Esophagus squamous epithelium (tissue), 4 donors: Measurements from ENCODE around the gene ST8SIA1.

Experiments
- POLR2A ChIP-seq, 4 donors: fragments of 450-650 bp; IDR thresholded peaks; one replicate each; pipeline ENCODE4 v1.6.1; 2017; ENCODE audit warnings: antibody characterized with exemption in 4 of 4, mild to moderate bottlenecking in 4 of 4, moderate library complexity in 3 of 4
- TF ChIP-seq, protein P1 (sequence below), 6 experiments: fragments of 450-650 bp in 4 of 6; fragments of 200-600 bp in 2 of 6; sonication (generic) in 2 of 6; IDR thresholded peaks; one replicate each; pipeline ENCODE4 v1.5.1; 2016 to 2019; ENCODE audit warnings: antibody characterized with exemption in 6 of 6, mild to moderate bottlenecking in 4 of 6, moderate library complexity in 4 of 6

GRCh38 chr12:22254478-22254877 lies 80.0 kb downstream of the ST8SIA1 start:
- TF ChIP-seq, protein P1, sequence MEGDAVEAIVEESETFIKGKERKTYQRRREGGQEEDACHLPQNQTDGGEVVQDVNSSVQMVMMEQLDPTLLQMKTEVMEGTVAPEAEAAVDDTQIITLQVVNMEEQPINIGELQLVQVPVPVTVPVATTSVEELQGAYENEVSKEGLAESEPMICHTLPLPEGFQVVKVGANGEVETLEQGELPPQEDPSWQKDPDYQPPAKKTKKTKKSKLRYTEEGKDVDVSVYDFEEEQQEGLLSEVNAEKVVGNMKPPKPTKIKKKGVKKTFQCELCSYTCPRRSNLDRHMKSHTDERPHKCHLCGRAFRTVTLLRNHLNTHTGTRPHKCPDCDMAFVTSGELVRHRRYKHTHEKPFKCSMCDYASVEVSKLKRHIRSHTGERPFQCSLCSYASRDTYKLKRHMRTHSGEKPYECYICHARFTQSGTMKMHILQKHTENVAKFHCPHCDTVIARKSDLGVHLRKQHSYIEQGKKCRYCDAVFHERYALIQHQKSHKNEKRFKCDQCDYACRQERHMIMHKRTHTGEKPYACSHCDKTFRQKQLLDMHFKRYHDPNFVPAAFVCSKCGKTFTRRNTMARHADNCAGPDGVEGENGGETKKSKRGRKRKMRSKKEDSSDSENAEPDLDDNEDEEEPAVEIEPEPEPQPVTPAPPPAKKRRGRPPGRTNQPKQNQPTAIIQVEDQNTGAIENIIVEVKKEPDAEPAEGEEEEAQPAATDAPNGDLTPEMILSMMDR (IDR thresholded peaks at IDR 0.05) = no peak
- no peak for TF ChIP-seq POLR2A (IDR thresholded peaks at IDR 0.05)
